ENCODE results near the gene ZNF787. TPM values are rescaled to one million over a fixed set of nuclear protein-coding genes. Genes with fewer than 3 reads are reported as not detected.
A peak's percentile ranks its signal among the peaks of the same experiment; 100 is the strongest.

The ZNF787 gene
- total RNA-seq, 2 experiments from 2014 or later: 34.3 to 35.4 TPM

DNA sequence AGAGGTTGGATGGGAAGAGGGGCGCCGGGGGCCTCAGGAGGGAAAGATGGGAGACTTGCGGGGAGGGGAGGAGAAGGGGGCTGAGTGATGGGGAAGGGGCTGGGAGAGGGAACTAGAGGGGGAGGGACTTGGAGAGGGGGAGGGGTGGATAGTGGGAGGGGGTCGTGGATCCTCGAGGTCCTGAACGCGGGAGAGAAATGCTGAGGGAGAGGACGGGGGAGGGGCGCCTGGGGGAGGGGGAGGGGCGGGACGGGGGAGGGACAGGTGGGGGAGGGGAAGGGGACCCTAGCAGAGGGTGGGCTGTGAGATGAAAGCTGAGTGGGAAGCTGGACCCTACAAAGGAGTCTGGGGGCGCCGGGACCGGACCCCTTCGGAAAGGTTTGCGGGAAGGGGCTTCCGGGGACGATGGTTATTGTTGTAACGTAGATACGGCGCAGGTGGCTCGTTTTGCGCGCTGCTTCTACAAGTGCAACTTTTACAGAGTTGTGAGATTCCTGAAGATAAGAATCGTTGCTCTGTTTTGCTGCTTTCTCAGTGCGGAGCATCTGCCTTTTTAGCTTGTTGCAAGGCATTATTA is 20.4 kb upstream of the ZNF787 start:
- H3K4me3 Mint-ChIP-seq: peak overlapping the region; percentile 78
- ChIA-PET CTCF (interaction anchor here (0.7 to 1.7 kb wide), 2 partner anchors 10 to 26 kb away, joined by 3 to 4 read pairs; no protein-coding TSS in a partner anchor), POLR2A (interaction anchor here (0.6 kb wide), 1 partner anchor 172 kb away, joined by 3 read pairs; no protein-coding TSS in a partner anchor)
- H3K9me3 Mint-ChIP-seq: no peaks in the 10 kb centered on the region
- peak; percentile 50 for DNase-seq
- peaks cover under 1% of the 10 kb centered on the region for H3K36me3 Mint-ChIP-seq (ENCODE audit: low read depth)
- H3K4me1 Mint-ChIP-seq: peaks cover 39% of the 10 kb centered on the region
- H3K27ac Mint-ChIP-seq: peak overlapping the region; percentile 92
- no peaks in the 10 kb centered on the region for H3K27me3 Mint-ChIP-seq

DNA sequence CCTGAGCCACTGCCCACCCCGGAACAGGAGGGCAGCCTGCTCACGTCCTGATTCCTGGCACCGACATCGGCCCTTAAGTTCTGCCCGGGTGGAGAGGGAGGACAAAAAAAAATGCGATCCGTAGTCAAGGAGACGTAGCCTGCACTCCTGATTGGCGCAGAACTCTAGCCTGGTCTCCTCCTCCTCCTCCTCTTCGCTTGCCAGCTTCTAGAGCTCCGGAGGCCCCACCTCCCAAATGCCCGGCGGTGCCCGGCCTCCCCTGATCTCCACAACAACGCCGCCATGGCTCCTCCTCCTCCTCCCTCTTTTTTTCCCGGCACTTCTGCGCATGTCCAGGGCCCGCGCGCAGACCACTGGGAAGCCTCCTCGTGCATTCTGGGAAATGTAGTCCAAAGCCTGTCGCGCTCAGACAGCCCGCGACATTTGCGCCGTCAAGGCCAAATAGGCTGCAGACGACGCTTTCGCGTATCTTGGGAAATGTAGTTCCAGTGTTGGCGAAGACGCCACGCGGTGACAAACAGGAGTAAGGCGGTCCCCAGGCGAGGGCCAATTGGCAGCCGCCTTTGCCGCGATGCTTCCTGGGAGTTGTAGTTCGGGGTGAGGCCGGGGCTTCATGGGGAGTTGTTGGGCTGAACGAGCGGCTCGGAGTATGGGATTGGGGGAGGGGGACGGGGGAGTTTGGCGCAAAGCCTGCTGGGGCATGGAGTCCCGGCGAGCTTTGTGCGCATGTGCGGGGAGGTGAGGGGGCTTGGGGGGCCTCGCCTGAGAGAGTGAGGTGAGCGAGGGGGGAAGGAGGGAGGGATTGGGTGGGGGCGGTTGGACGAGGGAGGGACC is 19.7 kb upstream of the ZNF787 start, which contains the start of gene ZNF444:
Gene ZNF444 (plus strand): TSS at position 705 of the 834 bp plus-strand sequence. CDS start 5,625 bp downstream, outside the sequence.
- CTCF ChIA-PET: interaction anchor here (1.0 to 1.7 kb wide), 2 partner anchors 9 to 15 kb away, joined by 4 read pairs; no protein-coding TSS in a partner anchor
- Mint-ChIP-seq H3K36me3 (ENCODE audit: low read depth) (no peaks in the 10 kb centered on the region), H3K9me3 (no peaks in the 10 kb centered on the region), H3K27ac (peak within 1 kb of the TSS; percentile 92), H3K4me3 (peak within 1 kb of the TSS; percentile 78), H3K27me3 (no peaks in the 10 kb centered on the region), H3K4me1 (peaks cover 39% of the 10 kb centered on the region)
- POLR2A ChIA-PET: interaction anchor here (0.6 kb wide), 1 partner anchor 20 kb away, joined by 3 read pairs; no protein-coding TSS in a partner anchor
- DNase-seq: peak; percentile 100

DNA sequence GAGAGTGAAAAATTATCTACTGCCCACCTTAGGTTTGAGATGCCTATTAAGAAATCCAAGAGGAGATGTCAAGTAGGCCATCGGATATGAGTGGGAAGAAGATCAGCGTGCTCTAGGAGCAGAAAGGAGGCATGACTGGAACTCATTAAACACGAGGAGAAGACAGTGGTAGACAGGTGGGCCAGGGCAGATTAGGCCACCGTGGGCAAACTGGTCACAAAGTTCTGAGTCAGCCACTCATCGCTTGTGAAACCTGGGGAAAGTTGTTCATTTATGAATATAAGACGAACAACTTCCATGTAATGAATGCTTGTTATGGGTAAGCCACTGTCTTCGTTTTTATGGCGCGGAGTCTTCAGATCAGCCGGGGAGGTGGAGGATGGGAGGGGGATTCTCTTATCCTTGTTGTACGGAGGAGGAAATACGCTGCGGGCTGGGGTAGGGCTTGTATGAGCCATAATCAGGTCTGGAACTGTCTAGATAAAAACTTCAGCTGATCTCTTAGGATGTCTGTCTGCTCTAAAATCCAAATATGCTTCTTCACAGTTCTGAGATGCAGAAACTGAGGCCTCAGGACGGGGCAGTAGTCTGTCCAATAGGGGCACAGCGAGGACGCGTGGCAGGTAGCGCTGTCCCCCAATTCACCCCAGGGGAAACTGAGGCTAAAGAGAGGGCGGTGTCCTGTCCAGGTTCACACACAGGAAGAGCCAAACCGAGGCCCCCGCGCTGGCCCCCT is 18.9 kb upstream of the ZNF787 start:
- Mint-ChIP-seq H3K4me3 (peak overlapping the region; percentile 78), H3K4me1 (peaks cover 39% of the 10 kb centered on the region), H3K27ac (peak overlapping the region; percentile 92), H3K27me3 (no peaks in the 10 kb centered on the region), H3K9me3 (no peaks in the 10 kb centered on the region), H3K36me3 (ENCODE audit: low read depth) (no peaks in the 10 kb centered on the region)
- POLR2A ChIA-PET: interaction anchor here (0.6 kb wide), 1 partner anchor 19 kb away, joined by 3 read pairs; no protein-coding TSS in a partner anchor
- CTCF ChIA-PET: interaction anchor here (1.0 to 1.7 kb wide), 2 partner anchors 9 to 15 kb away, joined by 4 read pairs; no protein-coding TSS in a partner anchor
- DNase-seq: no peak

DNA sequence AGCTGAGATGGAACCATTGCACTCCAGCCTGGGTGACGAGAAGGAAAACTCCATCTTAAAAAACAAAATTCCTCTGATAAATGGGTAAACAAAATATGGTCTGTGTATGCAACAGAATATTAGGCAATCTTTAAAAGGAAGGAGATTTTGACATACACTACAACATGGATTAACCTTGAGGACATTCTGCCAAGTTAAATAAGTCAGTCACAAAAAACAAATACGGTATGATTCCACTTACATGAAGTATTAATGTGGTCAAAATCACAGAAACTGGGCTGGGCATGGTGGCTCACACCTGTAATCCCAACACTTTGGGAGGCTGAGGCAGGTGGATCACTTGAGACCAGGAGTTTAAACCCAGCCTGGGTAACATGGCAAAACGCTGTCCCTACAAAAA is 17.0 kb upstream of the ZNF787 start:
- Mint-ChIP-seq H3K9me3 (no peaks in the 10 kb centered on the region), H3K4me1 (peaks cover 27% of the 10 kb centered on the region), H3K27me3 (no peaks in the 10 kb centered on the region), H3K27ac (no peak overlapping the region), H3K4me3 (no peak overlapping the region), H3K36me3 (ENCODE audit: low read depth) (no peaks in the 10 kb centered on the region)
- ChIA-PET POLR2A (no interaction called here), CTCF (interaction anchor here (0.7 kb wide), 2 partner anchors 42 to 1714 kb away, joined by 3 to 4 read pairs; no protein-coding TSS in a partner anchor)
- DNase-seq: no peak

DNA sequence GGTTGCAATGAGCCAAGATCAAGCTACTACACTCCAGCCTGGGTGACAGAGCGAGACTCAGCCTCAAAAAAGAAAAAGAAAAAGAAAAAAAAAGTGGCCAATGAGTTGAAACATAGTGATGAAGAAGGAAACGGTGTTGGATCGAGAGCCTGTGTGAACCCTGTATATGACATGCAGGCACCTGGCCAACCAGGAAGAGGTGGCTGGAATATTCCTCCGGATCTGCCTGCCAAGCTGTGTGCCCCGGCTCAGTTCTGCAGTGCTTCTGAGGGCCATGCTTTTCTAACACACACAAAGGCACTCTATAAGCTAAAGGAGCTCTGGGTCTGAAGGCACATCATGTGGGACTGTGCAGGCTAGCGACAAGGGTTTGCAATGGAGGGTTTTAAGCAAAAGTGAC is 16.3 kb upstream of the ZNF787 start:
- Mint-ChIP-seq H3K4me3 (no peak overlapping the region), H3K9me3 (no peaks in the 10 kb centered on the region), H3K27ac (no peak overlapping the region), H3K4me1 (peaks cover 21% of the 10 kb centered on the region), H3K36me3 (ENCODE audit: low read depth) (no peaks in the 10 kb centered on the region), H3K27me3 (no peaks in the 10 kb centered on the region)
- no peak for DNase-seq
- ChIA-PET POLR2A (no interaction called here), CTCF (no interaction called here)

DNA sequence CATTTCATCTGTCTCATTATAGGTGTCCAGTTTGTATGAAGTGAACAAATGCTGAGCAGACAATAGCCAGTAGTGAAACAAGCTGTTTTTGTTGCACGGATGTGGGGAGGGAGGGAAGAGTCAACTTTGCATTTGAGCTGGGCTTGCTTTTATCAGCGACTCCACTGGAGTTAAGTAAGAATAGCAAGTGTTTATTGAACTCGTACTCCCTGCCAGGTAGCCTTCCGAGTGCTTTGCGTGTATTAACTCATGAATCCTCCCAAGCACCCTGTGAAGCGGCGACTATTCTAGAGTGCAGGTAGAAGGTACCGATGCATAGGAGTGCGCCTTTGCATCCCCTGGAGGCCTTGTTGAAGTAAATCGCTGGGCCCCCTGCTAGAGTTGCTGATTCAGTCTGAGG is 15.3 kb upstream of the ZNF787 start:
- POLR2A ChIA-PET: no interaction called here
- Mint-ChIP-seq H3K27me3 (no peaks in the 10 kb centered on the region), H3K27ac (peak overlapping the region; percentile 68), H3K4me1 (peaks cover 15% of the 10 kb centered on the region), H3K9me3 (no peaks in the 10 kb centered on the region), H3K36me3 (ENCODE audit: low read depth) (no peaks in the 10 kb centered on the region), H3K4me3 (no peak overlapping the region)
- CTCF ChIA-PET: no interaction called here
- no peak for DNase-seq

- H3K27ac Mint-ChIP-seq: no peak overlapping the region
- ChIA-PET CTCF (interaction anchor here (0.6 to 0.7 kb wide), 3 partner anchors 53 to 1745 kb away, joined by 4 to 5 read pairs (median 4); partner anchors contain the start of gene CCDC106), POLR2A (no interaction called here)
- H3K4me3 Mint-ChIP-seq: no peak overlapping the region
- no peaks in the 10 kb centered on the region for H3K36me3 Mint-ChIP-seq (ENCODE audit: low read depth)
- H3K9me3 Mint-ChIP-seq: no peaks in the 10 kb centered on the region
- H3K27me3 Mint-ChIP-seq: no peaks in the 10 kb centered on the region
- DNase-seq: no peak
- H3K4me1 Mint-ChIP-seq: peaks cover 7% of the 10 kb centered on the region
Observed at GRCh38 chr19:56134654-56134921, 13.5 kb upstream of the ZNF787 start.

DNA sequence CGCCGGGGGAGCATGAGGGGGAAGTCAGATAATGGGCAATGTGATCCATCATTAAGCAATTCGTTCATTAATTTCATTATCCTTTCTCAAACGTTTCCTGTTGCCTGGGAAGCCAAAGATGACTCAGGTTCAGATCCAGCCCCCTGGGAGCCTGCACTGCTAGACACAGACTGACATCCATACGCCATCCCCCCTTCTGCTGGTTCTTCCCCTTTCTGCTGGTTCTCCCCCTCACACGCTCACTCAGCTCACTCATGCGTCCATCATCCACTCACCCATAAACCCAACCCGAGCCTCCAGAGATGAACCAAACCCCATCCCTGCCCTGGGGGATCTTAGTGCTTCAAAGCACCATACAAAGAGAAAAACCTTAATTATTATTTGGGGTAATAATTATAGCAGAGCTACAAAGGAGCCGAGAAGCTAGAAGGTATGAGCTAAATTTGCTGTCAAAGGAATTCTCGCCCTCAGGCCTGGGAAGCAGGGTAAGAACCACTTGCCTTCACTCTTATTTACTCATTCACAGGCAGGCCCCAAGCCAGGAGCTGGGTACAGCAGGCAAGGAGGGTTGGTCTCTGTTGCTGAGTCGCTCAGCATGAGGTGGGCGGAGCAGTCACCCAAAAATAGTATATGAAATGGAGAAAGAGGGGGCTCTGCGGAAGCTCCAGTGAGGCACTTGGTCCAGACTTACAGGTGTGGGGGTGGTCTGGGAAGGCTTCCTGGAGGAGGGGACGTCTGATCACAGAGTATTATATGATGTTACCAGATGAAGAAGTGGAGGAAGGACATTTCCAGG is 13.0 kb upstream of the ZNF787 start:
- CTCF ChIA-PET: no interaction called here
- Mint-ChIP-seq H3K9me3 (no peaks in the 10 kb centered on the region), H3K4me1 (peaks cover 4% of the 10 kb centered on the region), H3K36me3 (ENCODE audit: low read depth) (no peaks in the 10 kb centered on the region), H3K4me3 (no peak overlapping the region), H3K27ac (no peak overlapping the region), H3K27me3 (no peaks in the 10 kb centered on the region)
- POLR2A ChIA-PET: no interaction called here
- no peak for DNase-seq

- Mint-ChIP-seq H3K4me1 (peaks cover 1% of the 10 kb centered on the region), H3K9me3 (no peaks in the 10 kb centered on the region), H3K4me3 (no peak overlapping the region), H3K27ac (peak overlapping the region; percentile 9), H3K27me3 (no peaks in the 10 kb centered on the region), H3K36me3 (ENCODE audit: low read depth) (no peaks in the 10 kb centered on the region)
- DNase-seq: no peak
- ChIA-PET CTCF (interaction anchor here (0.9 to 1.9 kb wide), 2 partner anchors 9 to 10 kb away, joined by 4 read pairs; partner anchors contain the start of gene ZNF444), POLR2A (no interaction called here)
Observed at GRCh38 chr19:56132316-56132822, 11.3 kb upstream of the ZNF787 start.

DNA sequence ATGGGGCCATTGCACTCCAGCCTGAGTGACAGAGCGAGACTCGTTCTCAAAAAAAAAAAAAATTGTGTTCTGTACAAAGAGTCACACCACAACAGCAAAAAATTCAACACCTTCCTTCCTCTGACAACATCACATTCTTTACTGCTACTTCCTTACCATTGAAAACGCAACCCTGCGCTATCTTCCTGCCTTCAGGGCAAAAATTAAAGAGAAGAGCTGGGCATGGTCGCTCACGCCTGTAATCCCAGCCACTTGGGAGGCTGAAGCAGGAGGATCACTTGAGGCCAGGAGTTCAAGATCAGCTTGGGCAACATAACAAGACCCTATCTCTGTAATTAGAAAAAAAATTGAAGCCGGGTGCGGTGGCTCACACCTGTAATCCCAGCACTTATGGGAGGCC is 10.6 kb upstream of the ZNF787 start:
- POLR2A ChIA-PET: no interaction called here
- Mint-ChIP-seq H3K27ac (no peak overlapping the region), H3K36me3 (ENCODE audit: low read depth) (no peaks in the 10 kb centered on the region), H3K4me1 (peaks cover 5% of the 10 kb centered on the region), H3K27me3 (no peaks in the 10 kb centered on the region), H3K9me3 (no peaks in the 10 kb centered on the region), H3K4me3 (no peak overlapping the region)
- no peak for DNase-seq
- CTCF ChIA-PET: interaction anchor here (0.7 to 1.9 kb wide), 3 partner anchors 9 to 19 kb away, joined by 4 to 9 read pairs (median 4); partner anchors contain the start of gene ZNF444

DNA sequence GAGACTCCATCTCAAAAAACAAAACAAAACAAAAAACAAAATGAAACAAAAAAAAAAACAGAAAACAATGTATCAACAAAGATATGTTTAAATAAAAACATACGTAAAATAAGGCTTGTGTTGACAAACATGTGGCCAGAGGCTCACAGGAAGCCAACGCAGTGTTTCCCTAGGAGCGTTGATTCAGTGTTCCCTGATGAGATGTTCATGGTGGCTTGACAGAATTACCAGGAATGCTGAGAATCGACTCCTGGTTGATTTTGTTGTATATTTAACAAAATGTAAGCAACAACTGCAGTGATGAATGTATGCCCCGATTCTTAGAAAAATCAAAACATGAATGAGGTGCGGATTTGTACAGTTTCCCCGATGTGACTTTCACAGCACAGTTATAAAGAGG is 8.9 kb upstream of the ZNF787 start:
- POLR2A ChIA-PET: no interaction called here
- CTCF ChIA-PET: no interaction called here

More for the DNA sequence above, 8.9 kb upstream of the ZNF787 start:
- Mint-ChIP-seq H3K27me3 (no peaks in the 10 kb centered on the region), H3K9me3 (no peaks in the 10 kb centered on the region), H3K27ac (no peak overlapping the region), H3K36me3 (ENCODE audit: low read depth) (no peaks in the 10 kb centered on the region), H3K4me3 (no peak overlapping the region), H3K4me1 (peaks cover 17% of the 10 kb centered on the region)
- DNase-seq: no peak
